Measurements from ENCODE around the gene RAPGEF2.

RAPGEF2 gene

GRCh38 chr4:159317203-159317602 is 214.3 kb downstream of the RAPGEF2 start:
- DNase-seq (ENCODE audit: low read depth) = no peak

GRCh38 chr4:159319027-159319426 is 216.1 kb downstream of the RAPGEF2 start:
- no peak for DNase-seq (ENCODE audit: low read depth)

GRCh38 chr4:159326480-159326879 is 223.6 kb downstream of the RAPGEF2 start:
- DNase-seq (ENCODE audit: low read depth) = no peak

GRCh38 chr4:159328766-159329165 is 225.9 kb downstream of the RAPGEF2 start:
- DNase-seq (ENCODE audit: low read depth) = no peak

- DNase-seq (ENCODE audit: low read depth) = no peak
Measured at GRCh38 chr4:159334461-159334860, 231.6 kb downstream of the RAPGEF2 start.

- DNase-seq (ENCODE audit: low read depth) = no peak
Measured at GRCh38 chr4:159337041-159337440, 234.2 kb downstream of the RAPGEF2 start.

GRCh38 chr4:159341522-159341921 is 238.6 kb downstream of the RAPGEF2 start:
- no peak for DNase-seq (ENCODE audit: low read depth)

GRCh38 chr4:159342374-159342773 is 239.5 kb downstream of the RAPGEF2 start:
- DNase-seq (ENCODE audit: low read depth) = no peak

- DNase-seq (ENCODE audit: low read depth) = no peak
Measured at GRCh38 chr4:159343116-159343515, 240.2 kb downstream of the RAPGEF2 start.

GRCh38 chr4:159344877-159345276 is 242.0 kb downstream of the RAPGEF2 start:
- no peak for DNase-seq (ENCODE audit: low read depth)

- DNase-seq (ENCODE audit: low read depth) = no peak
Measured at GRCh38 chr4:159346681-159347080, 243.8 kb downstream of the RAPGEF2 start.

GRCh38 chr4:159347813-159348212 is 244.9 kb downstream of the RAPGEF2 start:
- DNase-seq (ENCODE audit: low read depth) = no peak

- DNase-seq (ENCODE audit: low read depth) = no peak
Measured at GRCh38 chr4:159349332-159349731, 246.5 kb downstream of the RAPGEF2 start.

- no peak for DNase-seq (ENCODE audit: low read depth)
Measured at GRCh38 chr4:159352609-159353008, 249.7 kb downstream of the RAPGEF2 start.

- DNase-seq (ENCODE audit: low read depth) = no peak
Measured at GRCh38 chr4:159353422-159354116, 250.7 kb downstream of the RAPGEF2 start.

GRCh38 chr4:159355466-159355865 is 252.6 kb downstream of the RAPGEF2 start:
- no peak for DNase-seq (ENCODE audit: low read depth)

GRCh38 chr4:159357350-159357749 is 254.5 kb downstream of the RAPGEF2 start:
- DNase-seq (ENCODE audit: low read depth) = no peak

GRCh38 chr4:159358226-159358625 is 255.3 kb downstream of the RAPGEF2 start:
- DNase-seq (ENCODE audit: low read depth) = no peak

GRCh38 chr4:159360549-159360948 is 257.7 kb downstream of the RAPGEF2 start:
- DNase-seq (ENCODE audit: low read depth) = no peak

- no peak for DNase-seq (ENCODE audit: low read depth)
Measured at GRCh38 chr4:159363361-159363760, 260.5 kb downstream of the RAPGEF2 start.

- DNase-seq (ENCODE audit: low read depth) = no peak
Measured at GRCh38 chr4:159366966-159367780, 264.3 kb downstream of the RAPGEF2 start.

- no peak for DNase-seq (ENCODE audit: low read depth)
Measured at GRCh38 chr4:159367781-159368080, 264.9 kb downstream of the RAPGEF2 start.

- no peak for DNase-seq (ENCODE audit: low read depth)
Measured at GRCh38 chr4:159368320-159368719, 265.4 kb downstream of the RAPGEF2 start.

- DNase-seq (ENCODE audit: low read depth) = no peak
Measured at GRCh38 chr4:159369256-159369655, 266.4 kb downstream of the RAPGEF2 start.
